HepG2 (cell line): Measurements from ENCODE around the gene ATIC. TPM values are rescaled to one million over a fixed set of nuclear protein-coding genes. Genes with fewer than 3 reads are reported as not detected.

Experiments
- ATAC-seq: fragments of 200-7000 bp; cut with Tn5 transposase; 3 replicates; pipeline ENCODE4 v1.9.1; 2020; ENCODE audit warnings: mild to moderate bottlenecking, moderate library complexity
- BruUV-seq: library from RNA; stranded (reverse); fragments of 400-500 nt; replicated peaks from 2 replicates; lab custom pipeline; 2021; lab: Mats Ljungman, UMichigan
- CTCF ChIA-PET: fragments of 300-600 bp; formaldehyde crosslinking; extraction: SDS; loops from one replicate; lab custom pipeline; 2021; ENCODE audit warnings: low total read pairs, inconsistent platforms, low intra/inter-chr PET ratio; lab: Yijun Ruan, JAX
- POLR2A ChIA-PET: fragments of 350-600 bp; sonication (Branson Sonifier 250); formaldehyde crosslinking; loops from one replicate; lab custom pipeline; 2020; ENCODE audit warnings: antibody characterized with exemption, inconsistent platforms; lab: Yijun Ruan, JAX
- DNase-seq: peaks from one replicate; pipeline ENCODE4 v3.0.0-alpha.2; 2015; ENCODE audit warnings: low spot score
- FAIRE-seq: peaks from 3 replicates; lab custom pipeline; 2011; peaks lifted over from hg19 to GRCh38; lab: Jason Lieb, UNC
- H2AFZ ChIP-seq: one replicate; pipeline ENCODE4 v1.6.1; 2011; ENCODE audit warnings: low read length, inconsistent platforms
- H3K27ac ChIP-seq: fragments of 300-600 bp; 3 replicates; pipeline ENCODE4 v1.8.0; 2011; ENCODE audit warnings: mixed run types, mild to moderate bottlenecking, mixed read lengths, low read length, inconsistent platforms; ENCODE audit not compliant: insufficient read depth; ENCODE audit errors: extremely low read length
- H3K27me3 ChIP-seq, 2 experiments: fragments of 200-600 bp in 1 of 2; 2 replicates in 1 of 2; 3 replicates in 1 of 2; pipeline versions ENCODE4 v1.6.0 to v1.8.0; 2011; ENCODE audit warnings: low read length in 2 of 2, mild to moderate bottlenecking in 2 of 2, moderate library complexity in 2 of 2, inconsistent platforms in 1 of 2; ENCODE audit not compliant: insufficient read depth in 2 of 2, control insufficient read depth in 1 of 2
- H3K36me3 ChIP-seq, 2 experiments: fragments of 200-600 bp in 1 of 2; replicated peaks in 1 of 2; 2 replicates in 1 of 2; 3 replicates in 1 of 2; pipeline versions ENCODE4 v1.5.1 to v1.8.0; 2011; ENCODE audit warnings: low read length in 2 of 2, inconsistent platforms in 1 of 2; ENCODE audit not compliant: insufficient read depth in 2 of 2, control insufficient read depth in 1 of 2
- H3K4me1 ChIP-seq: 2 replicates; pipeline ENCODE4 v1.5.1; 2012; ENCODE audit warnings: low read length, inconsistent platforms; ENCODE audit not compliant: insufficient read depth
- H3K4me2 ChIP-seq: 2 replicates; pipeline ENCODE4 v1.6.0; 2011; ENCODE audit warnings: low read depth, low read length, inconsistent platforms
- H3K4me3 ChIP-seq, 3 experiments: fragments of 200-600 bp in 1 of 3; sonication (generic), shearing (Covaris generic) in 1 of 3; replicated peaks in 1 of 3; 2 replicates each; pipeline ENCODE4 v1.5.1; 2011 to 2016; ENCODE audit warnings: low read length in 3 of 3, inconsistent platforms in 2 of 3, low read depth in 2 of 3, mild to moderate bottlenecking in 2 of 3, control low read depth in 1 of 3, mixed read lengths in 1 of 3; ENCODE audit not compliant: insufficient read depth in 1 of 3
- H3K79me2 ChIP-seq: one replicate; pipeline ENCODE4 v1.6.1; 2011; ENCODE audit warnings: low read length, inconsistent platforms; ENCODE audit not compliant: insufficient read depth
- H3K9ac ChIP-seq: 2 replicates; pipeline ENCODE4 v1.6.0; 2011; ENCODE audit warnings: mild to moderate bottlenecking, low read depth, low read length, inconsistent platforms; ENCODE audit not compliant: insufficient read depth
- H3K9me3 ChIP-seq: 2 replicates; pipeline ENCODE4 v1.5.1; 2012; ENCODE audit warnings: mild to moderate bottlenecking, low read length
- H4K20me1 ChIP-seq: 2 replicates; pipeline ENCODE4 v1.6.0; 2011; ENCODE audit warnings: inconsistent platforms, mild to moderate bottlenecking, low read length, moderate library complexity; ENCODE audit not compliant: insufficient read depth
- AGO2 ChIP-seq: fragments of 200-400 bp; formaldehyde crosslinking; optimal IDR thresholded peaks from 2 replicates; pipeline ENCODE3; 2017; ENCODE audit warnings: mild to moderate bottlenecking, low read depth, low read length, moderate library complexity
- ARNT2 ChIP-seq: sonication (generic); formaldehyde crosslinking; IDR thresholded peaks from 2 replicates; pipeline ENCODE4 v1.8.0; 2022; ENCODE audit warnings: mild to moderate bottlenecking, low read depth, missing genetic modification reagents, moderate library complexity
- ETS1 ChIP-seq: sonication (generic); formaldehyde crosslinking; IDR thresholded peaks from 2 replicates; pipeline ENCODE4 v1.4.0; 2020; ENCODE audit warnings: missing genetic modification reagents
- HES4 ChIP-seq: sonication (generic); formaldehyde crosslinking; IDR thresholded peaks from 2 replicates; pipeline ENCODE4 v1.9.0; 2021; ENCODE audit warnings: mild to moderate bottlenecking, missing genetic modification reagents, borderline replicate concordance
- HNRNPUL1 ChIP-seq: fragments of 200-400 bp; formaldehyde crosslinking; IDR thresholded peaks from 2 replicates; pipeline ENCODE4 v1.6.1; 2017; ENCODE audit warnings: low read depth, mild to moderate bottlenecking, low read length, moderate library complexity
- JARID2 ChIP-seq: sonication (generic); formaldehyde crosslinking; IDR thresholded peaks from 2 replicates; pipeline ENCODE4 v1.8.1; 2023; ENCODE audit warnings: missing genetic modification reagents, inconsistent platforms; ENCODE audit not compliant: insufficient replicate concordance
- MBD4 ChIP-seq: IDR thresholded peaks from 2 replicates; pipeline ENCODE4 v1.6.1; 2012; ENCODE audit warnings: low read length, inconsistent platforms, borderline replicate concordance
- PCBP2 ChIP-seq: fragments of 200-400 bp; formaldehyde crosslinking; optimal IDR thresholded peaks from 2 replicates; pipeline ENCODE3; 2018; ENCODE audit warnings: low read length, low read depth; ENCODE audit not compliant: poor library complexity, severe bottlenecking
- RBFOX2 ChIP-seq: fragments of 200-400 bp; formaldehyde crosslinking; IDR thresholded peaks from 2 replicates; pipeline ENCODE4 v1.6.1; 2017; ENCODE audit warnings: low read depth, mild to moderate bottlenecking, low read length
- RBM22 ChIP-seq: fragments of 200-400 bp; formaldehyde crosslinking; optimal IDR thresholded peaks from 2 replicates; pipeline ENCODE3; 2017; ENCODE audit warnings: mild to moderate bottlenecking, low read length, moderate library complexity
- SETDB1 ChIP-seq: sonication (generic); formaldehyde crosslinking; IDR thresholded peaks from 2 replicates; pipeline ENCODE4 v1.5.1; 2020; ENCODE audit warnings: missing genetic modification reagents, mild to moderate bottlenecking, borderline replicate concordance
- ZFP36L1 ChIP-seq: sonication (generic); formaldehyde crosslinking; IDR thresholded peaks from 2 replicates; pipeline ENCODE4 v1.8.0; 2022; ENCODE audit warnings: mild to moderate bottlenecking, missing genetic modification reagents, moderate library complexity
- ZNF816 ChIP-seq: sonication (generic); formaldehyde crosslinking; IDR thresholded peaks from 2 replicates; pipeline ENCODE4 v1.8.0; 2022; ENCODE audit warnings: missing genetic modification reagents, mild to moderate bottlenecking, borderline replicate concordance
- WGBS: methylation state at CpG from one replicate; pipeline ENCODE4 v1.1.6; 2017; ENCODE audit warnings: low lambda C conversion rate; 5-methylcytosine and 5-hydroxymethylcytosine counted together
- in situ Hi-C: cut with HindIII; loops from 2 replicates; pipeline ENCODE4 v1.10.0; 2017; ENCODE audit warnings: low pct_unique_long_range_greater_than_20kb; ENCODE audit not compliant: extremely low pct_ligation_motif_present
- intact Hi-C: fragments of 100-400 bp; cut with micrococcal nuclease; formaldehyde crosslinking; loops from one replicate; pipeline ENCODE4 v1.10.0; 2022; ENCODE audit not compliant: unreplicated experiment
- polyA plus RNA-seq, 8 experiments: library from polyadenylated mRNA; depleted of rRNA in 3 of 8; stranded (reverse) in 7 of 8; unstranded in 1 of 8; fragments of >200 nt; fragmentation: Illumina TruSeq in 4 of 8; extraction: Trizol in 4 of 8; gene quantifications; 2 replicates each; pipeline versions ENCODE4 v1.2.1 to v1.2.3, GENCODE V29; 2011 to 2016; ENCODE audit warnings: low read depth in 4 of 8, missing spikeins in 1 of 8, mixed read lengths in 1 of 8; ENCODE audit not compliant: insufficient read depth in 1 of 8
- total RNA-seq, 5 experiments: library from RNA; depleted of rRNA; stranded (reverse); fragments of >200 nt; fragmentation: Illumina TruSeq; extraction: Trizol; gene quantifications; 2 replicates each; pipeline ENCODE4 v1.2.3, GENCODE V29; 2016; ENCODE audit warnings: low read depth in 1 of 5
- TF ChIP-seq, protein P1 (sequence below): sonication (generic); formaldehyde crosslinking; IDR thresholded peaks from 2 replicates; pipeline ENCODE4 v1.4.0; 2020; ENCODE audit warnings: mild to moderate bottlenecking, missing genetic modification reagents
- TF ChIP-seq, protein P2 (sequence below): sonication (generic); formaldehyde crosslinking; conservative IDR thresholded peaks from 2 replicates; pipeline ENCODE4 v1.4.0; 2020; ENCODE audit warnings: missing genetic modification reagents

The ATIC gene
- total and polyA plus RNA-seq, 2 of the 13 experiments (the other 11 are each of a cell fraction or from before 2014, with no cell fraction given), result 89.8 to 146 TPM

DNA sequence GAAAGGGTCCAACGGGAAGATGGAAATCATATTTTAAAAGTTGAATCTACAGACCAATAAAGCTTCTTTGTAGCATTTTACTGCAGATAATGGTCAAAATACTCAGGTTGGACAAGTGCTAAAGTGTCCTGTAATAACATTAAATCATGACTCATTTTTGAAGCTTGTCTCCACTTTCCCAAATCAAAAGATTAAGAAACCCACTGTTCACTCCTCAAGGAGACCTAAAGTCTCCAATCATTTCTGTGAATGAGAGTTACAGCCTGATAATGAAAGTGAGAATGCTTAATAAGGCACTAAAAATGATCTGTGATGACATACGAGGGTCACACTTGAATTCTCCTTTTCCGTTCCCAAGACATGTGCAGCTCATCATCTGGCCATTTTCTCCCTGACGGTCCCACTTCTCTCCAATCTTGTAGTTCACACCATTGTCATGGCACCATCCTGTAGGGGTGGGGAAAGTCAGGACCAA is 53.4 kb downstream of the ATIC start (continued):
- TF ChIP-seq RBM22 (peak; percentile 97), ARNT2 (CRISPR knock-in tag) (0 out of 2 replicates have a peak, but pooled peaks have one; percentile 46), RBFOX2 (peak; percentile 69), MBD4 (peak; percentile 88), PCBP2 (no peak), SETDB1 (CRISPR knock-in tag) (no peak)
- TF ChIP-seq, protein P1, sequence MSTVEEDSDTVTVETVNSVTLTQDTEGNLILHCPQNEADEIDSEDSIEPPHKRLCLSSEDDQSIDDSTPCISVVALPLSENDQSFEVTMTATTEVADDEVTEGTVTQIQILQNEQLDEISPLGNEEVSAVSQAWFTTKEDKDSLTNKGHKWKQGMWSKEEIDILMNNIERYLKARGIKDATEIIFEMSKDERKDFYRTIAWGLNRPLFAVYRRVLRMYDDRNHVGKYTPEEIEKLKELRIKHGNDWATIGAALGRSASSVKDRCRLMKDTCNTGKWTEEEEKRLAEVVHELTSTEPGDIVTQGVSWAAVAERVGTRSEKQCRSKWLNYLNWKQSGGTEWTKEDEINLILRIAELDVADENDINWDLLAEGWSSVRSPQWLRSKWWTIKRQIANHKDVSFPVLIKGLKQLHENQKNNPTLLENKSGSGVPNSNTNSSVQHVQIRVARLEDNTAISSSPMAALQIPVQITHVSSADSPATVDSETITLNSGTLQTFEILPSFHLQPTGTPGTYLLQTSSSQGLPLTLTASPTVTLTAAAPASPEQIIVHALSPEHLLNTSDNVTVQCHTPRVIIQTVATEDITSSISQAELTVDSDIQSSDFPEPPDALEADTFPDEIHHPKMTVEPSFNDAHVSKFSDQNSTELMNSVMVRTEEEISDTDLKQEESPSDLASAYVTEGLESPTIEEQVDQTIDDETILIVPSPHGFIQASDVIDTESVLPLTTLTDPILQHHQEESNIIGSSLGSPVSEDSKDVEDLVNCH (CRISPR knock-in tag), result no peak
- TF ChIP-seq, all 625 proteins: peak for 13

DNA sequence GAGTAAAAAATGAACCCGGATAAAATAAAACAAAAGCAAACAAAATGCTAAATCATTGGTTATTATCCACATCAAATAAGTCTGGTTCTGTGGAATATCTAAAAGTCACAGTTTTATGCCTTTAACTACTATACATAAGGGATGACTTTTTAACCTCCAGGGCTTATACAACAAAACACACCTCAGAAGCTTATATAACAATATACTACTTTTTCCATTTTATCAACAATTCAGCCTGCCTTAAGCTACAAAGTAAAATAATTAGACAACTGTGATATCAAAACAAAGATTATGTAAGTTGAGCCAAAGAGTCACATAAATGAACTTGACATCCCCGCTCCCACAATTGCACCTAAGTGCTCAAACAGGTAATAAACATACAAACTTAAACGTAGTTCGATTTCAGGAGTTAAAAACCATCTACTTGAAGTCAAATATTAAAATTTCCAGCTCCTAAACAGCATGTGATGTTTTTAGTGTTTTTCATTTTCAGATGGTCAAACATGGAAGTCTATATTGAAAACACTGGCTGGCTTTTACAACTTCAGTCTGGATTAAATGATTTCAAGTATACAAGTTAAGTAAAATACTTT is 54.7 kb downstream of the ATIC start:
- POLR2A ChIA-PET, result interaction anchor here (0.8 kb wide), 1 partner anchor 12 kb away, joined by 3 read pairs; no protein-coding TSS in a partner anchor
- TF ChIP-seq, protein P2, sequence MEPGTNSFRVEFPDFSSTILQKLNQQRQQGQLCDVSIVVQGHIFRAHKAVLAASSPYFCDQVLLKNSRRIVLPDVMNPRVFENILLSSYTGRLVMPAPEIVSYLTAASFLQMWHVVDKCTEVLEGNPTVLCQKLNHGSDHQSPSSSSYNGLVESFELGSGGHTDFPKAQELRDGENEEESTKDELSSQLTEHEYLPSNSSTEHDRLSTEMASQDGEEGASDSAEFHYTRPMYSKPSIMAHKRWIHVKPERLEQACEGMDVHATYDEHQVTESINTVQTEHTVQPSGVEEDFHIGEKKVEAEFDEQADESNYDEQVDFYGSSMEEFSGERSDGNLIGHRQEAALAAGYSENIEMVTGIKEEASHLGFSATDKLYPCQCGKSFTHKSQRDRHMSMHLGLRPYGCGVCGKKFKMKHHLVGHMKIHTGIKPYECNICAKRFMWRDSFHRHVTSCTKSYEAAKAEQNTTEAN (CRISPR knock-in tag), result 0 out of 2 replicates have a peak, but pooled peaks have one; percentile 18
- peak; percentile 8; the same call in 1 of the 2 replicates for TF ChIP-seq ZFP36L1
- TF ChIP-seq HES4, result no peak
- peak; percentile 91 for TF ChIP-seq RBM22
- TF ChIP-seq HNRNPUL1, result peak; percentile 28; the same call in 1 of the 2 replicates
- TF ChIP-seq ETS1 (CRISPR knock-in tag), result no peak
- no peak for TF ChIP-seq JARID2 (CRISPR knock-in tag)
- no peak for TF ChIP-seq ZNF816 (CRISPR knock-in tag)
- peak; percentile 81 for TF ChIP-seq RBFOX2
- TF ChIP-seq AGO2, result peak; percentile 89
- in situ Hi-C loops, result no loop called here
- WGBS, result 96% methylated on average over 4 of the region's 4 CpGs
- CTCF ChIA-PET, result no interaction called here
- no peaks in the 10 kb centered on the region for H3K79me2 ChIP-seq
- ATAC-seq (no peak), FAIRE-seq (no peak), DNase-seq (no peak)
- H3K9ac ChIP-seq, result no peak overlapping the region
- no peak overlapping the region for H3K4me3 ChIP-seq
- peaks cover 33% of the 10 kb centered on the region for H4K20me1 ChIP-seq
- H3K36me3 ChIP-seq, result peaks cover 49 to 95% of the 10 kb centered on the region in 2 experiments
- no peaks in the 10 kb centered on the region for H3K27me3 ChIP-seq
- BruUV-seq, result TSS peak; percentile 6
- intact Hi-C loops, result no loop called here
- no peaks in the 10 kb centered on the region for H3K9me3 ChIP-seq
- no peaks in the 10 kb centered on the region for H3K4me1 ChIP-seq
- no peak overlapping the region for H2AFZ ChIP-seq
- H3K4me2 ChIP-seq, result no peak overlapping the region
- no peak overlapping the region for H3K27ac ChIP-seq
